Measurements from ENCODE around the gene TENT4A.

The TENT4A gene

GRCh38 chr5:6780802-6781391 is 67.7 kb downstream of the TENT4A start:
- DNase-seq = peak; percentile 51

GRCh38 chr5:6781716-6782115 is 68.5 kb downstream of the TENT4A start:
- DNase-seq = no peak

- no peak for DNase-seq
Measured at GRCh38 chr5:6783787-6784186, 70.6 kb downstream of the TENT4A start.

GRCh38 chr5:6784481-6784880 is 71.2 kb downstream of the TENT4A start:
- DNase-seq = no peak

- DNase-seq = no peak
Measured at GRCh38 chr5:6785161-6785860, 72.1 kb downstream of the TENT4A start.

GRCh38 chr5:6785861-6786180 is 72.6 kb downstream of the TENT4A start:
- no peak for DNase-seq

GRCh38 chr5:6786786-6787495 is 73.7 kb downstream of the TENT4A start:
- DNase-seq = no peak

GRCh38 chr5:6787941-6788340 is 74.7 kb downstream of the TENT4A start:
- no peak for DNase-seq

- no peak for DNase-seq
Measured at GRCh38 chr5:6788439-6788838, 75.2 kb downstream of the TENT4A start.

- no peak for DNase-seq
Measured at GRCh38 chr5:6788956-6789649, 75.9 kb downstream of the TENT4A start.

- DNase-seq = no peak
Measured at GRCh38 chr5:6790346-6790865, 77.2 kb downstream of the TENT4A start.

- DNase-seq = no peak
Measured at GRCh38 chr5:6791031-6791430, 77.8 kb downstream of the TENT4A start.

- no peak for DNase-seq
Measured at GRCh38 chr5:6792376-6792775, 79.1 kb downstream of the TENT4A start.

- DNase-seq = no peak
Measured at GRCh38 chr5:6792911-6793471, 79.8 kb downstream of the TENT4A start.

GRCh38 chr5:6801236-6801635 is 88.0 kb downstream of the TENT4A start:
- no peak for DNase-seq

GRCh38 chr5:6803981-6804550 is 90.8 kb downstream of the TENT4A start:
- DNase-seq = no peak

- DNase-seq = no peak
Measured at GRCh38 chr5:6804766-6805501, 91.7 kb downstream of the TENT4A start.

- DNase-seq = no peak
Measured at GRCh38 chr5:6805841-6806240, 92.6 kb downstream of the TENT4A start.
